ENCODE results near the gene CLASP2.
"Not testable (repeated sequence)": the region's sequence is repeated elsewhere in the genome, so short reads cannot be mapped to it uniquely, and the experiment has no call there.

CLASP2 gene

DNA sequence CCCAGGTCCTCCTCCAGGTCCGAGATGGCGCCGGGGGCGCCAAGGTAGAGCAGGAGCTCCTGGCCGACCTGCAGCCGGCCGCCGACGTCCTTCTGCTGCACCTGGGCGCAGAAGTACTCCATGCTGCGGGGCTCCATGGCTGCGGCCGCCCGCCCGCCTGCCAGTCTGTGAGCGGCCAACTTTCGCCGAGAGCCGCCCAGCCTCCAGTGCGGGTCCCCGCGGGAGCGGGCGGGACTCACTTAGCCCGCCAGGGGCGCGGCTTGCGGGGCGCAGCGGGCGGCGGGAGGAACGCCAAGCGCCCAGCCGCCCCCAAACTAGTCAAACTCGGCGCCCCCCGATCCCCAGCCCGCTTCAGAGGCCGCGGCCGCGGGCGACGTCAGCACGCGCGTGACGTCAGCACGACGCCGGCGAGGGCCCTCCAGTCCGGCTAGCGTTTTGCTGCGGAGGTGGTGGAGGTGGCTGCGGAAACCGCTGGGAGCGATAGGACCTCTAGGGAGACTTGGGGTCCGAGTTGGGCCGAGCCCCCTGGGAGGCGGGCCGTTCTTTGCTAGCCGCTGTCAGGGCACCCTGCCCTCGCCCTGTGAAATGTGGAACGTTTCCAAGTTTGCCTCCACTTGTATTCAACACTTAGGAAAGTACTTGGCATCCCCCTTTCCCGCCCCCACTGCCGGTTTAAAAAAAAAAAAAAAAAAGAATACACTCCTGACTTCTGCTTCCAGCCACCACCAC is at the start of gene CLASP2:
Gene CLASP2, minus strand, starts transcription at position 389 of the 729 bp plus-strand sequence. Its CDS starts 252 bp downstream, at position 137.
- Histone ChIP-seq H3K27ac (peak within 1 kb of the TSS; percentile 65 to 99 (median 96)), H3K4me3 (peak within 1 kb of the TSS; percentile 68 to 96 (median 88))

DNA sequence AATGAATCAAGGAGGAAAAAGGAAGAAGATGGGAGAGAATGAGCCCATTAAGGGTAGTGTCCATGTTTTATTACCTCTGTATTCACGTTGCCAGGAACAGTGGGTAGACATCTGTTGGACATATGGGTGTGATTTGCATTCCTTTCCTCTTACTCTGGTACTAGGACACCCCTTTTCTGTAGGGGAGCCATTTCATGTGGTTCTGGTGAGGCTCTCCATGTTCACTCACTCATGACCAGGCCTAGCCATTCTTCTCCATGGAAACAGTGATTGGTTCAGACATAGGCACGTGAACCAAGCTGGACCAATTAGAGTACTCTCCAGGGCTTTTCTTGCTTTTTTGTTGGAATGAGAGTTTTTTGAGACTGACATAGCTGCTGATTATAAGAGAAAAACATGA is 40.8 kb upstream of the CLASP2 start:
- H3K27ac ChIP-seq = peak overlapping the region in 2 of 21 experiments; percentile 14 to 23
- H3K4me3 ChIP-seq = no peak overlapping the region

DNA sequence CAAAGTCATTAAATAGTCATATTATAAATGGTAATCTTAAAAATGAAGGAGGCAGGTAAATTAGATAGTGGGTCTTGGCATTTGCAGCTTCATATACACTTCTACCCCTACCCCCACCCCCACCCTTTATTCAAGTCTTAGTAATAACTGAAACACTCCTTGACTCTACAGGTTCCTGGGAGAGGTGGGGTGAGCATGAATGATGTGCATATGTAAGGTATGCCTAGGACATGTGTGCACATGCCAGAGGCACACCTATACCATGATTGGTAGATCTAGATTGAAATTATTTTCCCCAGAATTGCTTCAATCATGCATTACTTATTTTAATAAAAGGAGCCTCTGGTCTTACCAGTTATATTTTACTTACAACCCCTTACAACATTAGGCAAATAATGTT is 40.2 kb upstream of the CLASP2 start:
- Histone ChIP-seq H3K27ac (peak overlapping the region in 2 of 21 experiments; percentile 14 to 23), H3K4me3 (no peak overlapping the region)

DNA sequence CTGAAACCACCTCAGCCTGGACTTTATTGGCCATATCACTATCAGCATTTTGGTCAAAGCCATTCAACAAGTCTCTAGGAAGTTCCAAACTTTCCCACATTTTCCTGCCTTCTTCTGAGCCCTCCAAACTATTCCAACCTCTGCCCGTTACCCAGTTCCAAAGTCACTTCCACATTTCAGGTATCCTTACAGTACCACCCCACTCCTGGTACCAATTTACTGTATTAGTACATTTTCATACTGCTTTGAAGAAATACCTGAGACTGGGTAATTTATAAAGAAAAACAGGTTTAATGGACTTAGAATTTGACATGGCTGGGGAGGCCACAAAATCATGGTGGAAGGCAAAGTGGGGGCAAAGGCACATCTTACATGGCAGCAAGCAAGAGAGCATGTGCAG is 36.3 kb upstream of the CLASP2 start:
- not testable (repeated sequence) for H3K4me3 ChIP-seq, H3K27ac ChIP-seq

DNA sequence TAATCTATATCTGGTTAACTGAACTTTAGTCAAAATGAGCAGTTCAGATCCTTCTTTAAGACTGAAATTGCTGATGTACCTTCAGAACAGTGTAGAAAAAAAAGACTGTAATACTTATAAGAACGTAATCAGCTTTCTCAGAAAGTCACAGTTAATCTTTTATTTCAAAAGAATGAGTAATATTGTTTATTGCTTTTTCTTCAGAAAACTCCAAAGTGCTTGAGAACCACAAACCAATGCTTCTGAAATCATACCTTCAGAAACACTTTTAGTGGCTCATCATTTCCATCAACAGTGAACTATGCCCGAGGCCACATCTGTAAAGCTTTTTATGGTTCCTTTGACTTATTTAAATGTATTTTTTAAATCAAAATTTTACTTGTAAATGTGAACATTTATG is 33.3 kb upstream of the CLASP2 start:
- H3K27ac ChIP-seq = no peak overlapping the region

DNA sequence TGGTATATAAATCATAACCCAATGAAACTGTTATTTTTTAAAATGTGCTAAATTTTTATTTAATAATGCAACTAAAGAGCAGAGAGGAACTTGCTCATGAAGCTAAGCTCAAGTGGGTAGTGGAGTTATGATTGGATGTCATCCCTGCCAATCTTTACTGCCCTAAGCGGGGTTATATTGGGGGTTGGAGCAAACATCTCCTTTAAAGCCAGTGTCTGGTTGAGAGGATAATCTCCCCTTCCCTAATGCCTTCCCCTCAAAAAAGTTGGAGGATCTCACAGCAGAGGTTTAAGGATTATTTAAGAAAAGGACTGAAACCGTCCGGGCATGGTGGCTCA is 32.1 kb upstream of the CLASP2 start:
- Histone ChIP-seq H3K27ac (no peak overlapping the region), H3K4me3 (no peak overlapping the region)

More for the DNA sequence above, 33.3 kb upstream of the CLASP2 start:
- H3K4me3 ChIP-seq = no peak overlapping the region

DNA sequence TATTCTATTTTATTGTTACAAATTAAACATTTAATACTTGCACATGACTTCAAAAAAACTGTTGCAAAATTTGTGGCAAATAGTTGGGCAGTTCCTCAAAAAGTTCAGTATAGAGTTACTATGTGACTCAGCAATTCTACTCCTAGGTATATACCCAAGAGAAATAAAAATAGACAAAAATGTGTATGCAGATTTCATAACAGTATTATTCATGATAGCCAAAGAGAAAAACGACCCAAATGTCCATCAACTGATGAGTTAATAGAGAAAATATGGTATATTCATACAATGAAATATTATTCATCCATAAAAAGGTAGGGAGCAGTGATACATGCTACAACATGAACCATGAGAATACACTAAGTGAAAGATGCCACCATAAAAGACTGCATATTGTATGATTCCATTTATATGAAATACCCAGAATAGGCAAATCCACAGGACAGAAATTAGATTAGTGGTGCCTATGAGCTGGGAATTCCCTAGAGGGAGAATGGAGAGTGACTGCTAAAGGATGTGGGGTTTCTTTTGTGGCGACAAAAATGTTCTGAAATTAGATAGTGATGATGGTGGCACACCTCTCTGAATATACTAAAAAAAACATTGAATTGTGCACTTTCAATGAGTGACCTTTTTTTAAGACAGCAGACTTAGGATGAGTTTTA is 31.6 kb upstream of the CLASP2 start:
- H3K27ac ChIP-seq = no peak overlapping the region
- no peak overlapping the region for H3K4me3 ChIP-seq

DNA sequence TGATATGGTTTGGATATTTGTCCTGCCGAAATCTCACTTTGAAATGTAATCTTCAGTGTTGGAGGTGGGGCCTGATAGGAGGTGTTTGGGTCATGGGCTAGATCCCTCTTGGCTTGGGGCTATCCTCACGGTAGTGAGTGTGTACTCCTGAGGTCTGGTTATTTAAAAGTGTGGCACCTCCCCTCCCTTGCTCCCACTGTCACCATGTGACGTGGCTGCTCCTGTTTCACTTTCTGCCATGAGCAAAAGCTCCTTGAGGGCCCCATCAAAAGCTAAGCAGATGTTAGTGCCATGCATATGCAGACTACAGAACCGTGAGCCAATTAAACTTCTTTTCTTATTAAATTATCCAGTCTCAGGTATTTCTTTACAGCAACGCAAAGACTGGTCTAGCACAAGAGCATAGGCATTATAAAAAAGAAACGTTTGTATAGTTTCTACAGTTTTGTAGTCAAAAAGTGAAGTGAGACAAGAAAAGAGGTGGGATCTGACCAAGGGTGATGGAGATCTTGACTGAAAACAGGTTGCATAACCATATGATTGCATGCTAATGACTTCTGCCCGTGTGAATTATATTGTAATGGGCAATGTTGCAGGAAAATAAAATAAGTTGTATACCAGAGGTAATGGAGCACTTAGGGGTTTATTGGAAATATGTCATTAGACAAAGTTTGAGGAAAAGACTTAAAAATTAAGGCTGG is 28.5 kb upstream of the CLASP2 start:
- Histone ChIP-seq H3K27ac (no peak overlapping the region), H3K4me3 (no peak overlapping the region)

DNA sequence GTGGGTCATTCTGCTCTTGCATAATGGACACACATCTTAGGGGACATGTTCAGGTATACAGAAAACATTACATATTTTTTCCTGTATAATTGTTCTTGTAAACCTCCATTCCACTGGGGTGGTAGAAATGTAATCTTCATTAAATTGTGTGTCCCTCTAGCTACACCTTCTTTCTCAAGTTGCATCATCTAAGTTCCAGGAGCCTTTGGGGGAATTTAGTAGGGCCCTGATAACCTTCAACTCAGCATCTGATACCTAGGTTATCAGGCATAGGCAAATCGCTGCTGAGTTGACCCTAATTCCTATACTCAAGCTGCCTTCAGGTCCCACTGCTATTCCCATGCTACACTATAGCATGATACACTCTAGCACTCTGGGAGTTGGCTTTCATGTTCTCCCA is 19.1 kb upstream of the CLASP2 start:
- H3K4me3 ChIP-seq = no peak overlapping the region
- H3K27ac ChIP-seq = no peak overlapping the region

DNA sequence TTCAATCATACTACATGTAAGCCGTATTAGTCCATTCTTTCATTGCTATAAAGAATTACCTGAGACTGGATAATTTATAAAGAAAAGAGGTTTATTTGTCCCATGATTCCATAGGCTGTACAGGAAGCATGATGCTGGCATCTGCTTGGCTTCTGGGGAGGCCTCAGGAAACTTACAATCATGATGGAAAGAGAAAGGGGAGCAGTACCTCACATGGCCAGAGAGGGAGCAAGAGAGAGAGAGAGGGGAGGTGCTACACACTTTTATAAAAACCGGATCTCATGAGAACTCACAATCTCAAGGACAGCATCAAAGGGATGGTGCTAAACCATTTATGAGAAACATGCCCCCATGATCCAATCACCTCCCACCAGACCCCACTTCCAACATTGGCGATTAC is 14.3 kb upstream of the CLASP2 start:
- no peak overlapping the region for H3K4me3 ChIP-seq

DNA sequence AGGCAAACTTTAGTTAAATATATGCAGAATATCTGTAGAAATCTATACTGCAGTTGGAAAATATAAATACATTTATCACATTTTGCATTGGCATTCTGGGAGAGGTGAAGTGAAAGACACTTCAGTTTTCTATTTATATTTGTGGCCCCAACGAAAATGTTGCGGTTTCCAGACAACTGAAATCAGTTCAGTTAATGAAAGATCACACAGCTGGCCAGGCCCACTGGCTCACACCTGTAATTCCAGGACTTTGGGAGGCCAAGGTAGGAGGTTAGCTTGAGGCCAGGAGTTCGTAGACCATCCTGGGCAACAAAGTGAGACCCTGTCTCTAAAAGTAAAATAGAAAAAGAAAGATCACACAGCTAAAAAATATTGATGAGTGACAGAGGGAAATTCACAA is 11.9 kb upstream of the CLASP2 start:
- Histone ChIP-seq H3K4me3 (no peak overlapping the region), H3K27ac (no peak overlapping the region)

More for the DNA sequence above, 14.3 kb upstream of the CLASP2 start:
- no peak overlapping the region for H3K27ac ChIP-seq

DNA sequence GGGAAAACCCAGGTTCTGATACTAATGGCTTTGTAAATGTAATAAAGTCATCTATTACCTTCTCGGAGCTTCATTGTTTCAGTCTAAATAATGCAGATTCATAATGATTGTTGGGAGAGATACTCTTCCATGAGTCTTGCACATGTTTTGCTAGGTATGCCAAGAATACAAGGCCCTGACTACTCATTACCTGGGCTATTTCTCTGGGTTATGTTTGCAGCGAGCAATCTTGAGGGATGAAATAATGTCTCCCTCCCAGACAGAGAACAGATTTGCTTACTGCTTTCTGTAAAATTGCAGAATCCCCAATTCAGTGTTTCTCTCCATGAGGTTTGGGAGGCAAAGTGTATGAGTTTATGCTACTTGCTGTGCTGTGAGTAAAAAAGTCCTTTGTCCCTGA is 6.2 kb upstream of the CLASP2 start:
- no peak overlapping the region for H3K27ac ChIP-seq
- no peak overlapping the region for H3K4me3 ChIP-seq

DNA sequence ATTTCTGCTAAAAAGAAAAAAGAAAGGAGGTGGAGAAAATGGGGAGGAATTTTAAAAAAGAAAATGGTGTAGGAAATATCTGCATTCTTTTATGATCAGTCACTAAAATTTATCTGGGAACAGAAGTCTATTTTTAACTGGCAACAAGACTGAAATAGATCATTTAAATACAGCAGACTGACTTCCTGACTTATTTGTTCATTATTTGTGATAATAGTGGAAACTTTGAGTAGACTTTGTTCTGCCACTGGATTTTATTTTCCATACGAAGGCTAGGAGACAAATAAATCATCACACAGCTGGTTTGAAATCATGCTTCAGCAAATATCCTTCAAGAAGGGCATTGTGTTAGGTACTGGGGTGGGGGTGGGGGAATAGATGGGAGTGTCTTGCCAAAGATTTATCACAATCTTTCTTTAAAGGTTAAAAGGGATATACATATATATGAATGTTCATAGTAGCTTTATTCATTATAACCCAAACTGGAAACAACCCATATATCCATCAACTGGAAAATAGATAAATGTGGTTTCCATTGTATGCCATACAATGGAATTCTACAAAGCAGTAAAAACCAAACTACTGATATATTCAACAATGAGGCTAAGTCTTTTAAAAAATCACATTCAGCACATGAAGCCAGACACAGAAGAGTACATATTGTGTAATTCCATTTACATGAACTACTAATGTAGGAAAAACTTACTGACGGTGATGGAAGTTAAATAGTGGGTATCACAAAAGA is 4.7 kb upstream of the CLASP2 start:
- H3K27ac ChIP-seq = peak overlapping the region in 3 of 21 experiments; percentile 20 to 48 (median 28)
- no peak overlapping the region for H3K4me3 ChIP-seq

DNA sequence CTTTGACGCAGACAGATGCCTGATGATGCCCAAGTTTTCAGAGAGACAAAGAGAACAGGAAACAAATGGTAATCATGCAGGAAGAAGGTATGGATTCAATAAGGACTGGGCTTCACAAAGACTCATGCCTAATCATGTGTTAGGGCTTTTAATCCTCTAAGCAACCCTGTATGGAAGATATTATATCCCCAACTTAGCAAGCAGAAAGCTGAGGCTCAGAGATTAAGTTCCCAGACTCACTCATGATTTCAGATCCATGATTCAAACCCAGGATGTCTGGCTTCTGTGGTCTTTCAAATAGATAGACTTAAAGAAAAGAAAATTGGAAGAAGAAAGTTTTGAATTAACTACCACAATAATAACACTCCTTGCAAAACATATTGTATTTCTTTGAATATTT is 4.1 kb upstream of the CLASP2 start:
- peak overlapping the region in 2 of 21 experiments; percentile 28 to 48 for H3K27ac ChIP-seq
- H3K4me3 ChIP-seq = no peak overlapping the region

DNA sequence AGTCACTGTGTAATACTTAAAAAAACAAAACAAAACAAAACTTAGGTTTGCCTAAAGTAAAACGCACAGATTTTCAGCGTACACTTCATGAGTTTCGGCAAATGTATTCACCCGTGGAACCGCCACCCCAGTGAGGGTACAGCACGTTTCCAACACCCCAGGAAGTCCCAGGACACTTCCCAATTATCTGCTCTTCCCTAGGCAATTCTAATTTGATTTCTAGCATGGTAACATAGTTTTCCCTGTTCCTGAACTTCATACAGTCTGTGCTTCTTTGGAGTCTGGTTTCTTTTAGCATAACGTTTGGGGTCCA is 497 bp upstream of the CLASP2 start:
- Histone ChIP-seq H3K4me3 (peak overlapping the region; percentile 68 to 96 (median 88)), H3K27ac (peak overlapping the region in 20 of 21 experiments; percentile 51 to 99 (median 96))

DNA sequence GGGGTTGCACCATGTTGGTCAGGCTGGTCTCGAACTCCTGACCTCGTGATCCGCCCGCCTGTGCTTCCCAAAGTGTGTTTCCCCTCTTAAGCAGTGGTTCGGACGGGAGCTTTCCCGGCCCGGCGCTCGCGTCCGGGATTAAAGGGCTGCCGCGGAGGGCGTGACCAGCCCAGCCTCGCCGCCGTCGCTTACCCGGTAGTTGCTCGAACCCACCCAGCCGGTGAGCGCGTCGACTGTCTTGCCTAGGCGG is 513 bp downstream of the CLASP2 start:
- Histone ChIP-seq H3K27ac (peak overlapping the region; percentile 65 to 99 (median 96)), H3K4me3 (peak overlapping the region; percentile 68 to 96 (median 88))

DNA sequence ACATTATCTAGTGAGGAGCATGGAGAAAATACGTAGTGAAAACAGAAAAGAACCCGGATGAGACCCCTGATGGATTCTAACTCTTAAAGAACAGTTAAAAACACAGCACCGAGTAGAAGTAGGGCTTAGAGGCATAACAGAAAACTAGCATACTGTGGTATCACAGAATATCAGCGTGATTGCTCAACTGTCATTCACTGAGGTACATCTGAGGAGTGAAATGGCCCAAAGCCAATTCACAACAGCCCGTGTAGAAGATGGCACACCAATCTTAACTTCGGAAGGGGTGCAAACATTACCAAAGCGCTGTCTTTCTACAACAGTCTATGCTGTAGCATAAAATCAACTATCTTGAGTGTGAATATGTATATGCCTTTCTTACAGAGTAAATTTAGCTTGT is 1.8 kb downstream of the CLASP2 start:
- peak overlapping the region in 1 of 21 experiments; percentile 94 for H3K27ac ChIP-seq
- no peak overlapping the region for H3K4me3 ChIP-seq

DNA sequence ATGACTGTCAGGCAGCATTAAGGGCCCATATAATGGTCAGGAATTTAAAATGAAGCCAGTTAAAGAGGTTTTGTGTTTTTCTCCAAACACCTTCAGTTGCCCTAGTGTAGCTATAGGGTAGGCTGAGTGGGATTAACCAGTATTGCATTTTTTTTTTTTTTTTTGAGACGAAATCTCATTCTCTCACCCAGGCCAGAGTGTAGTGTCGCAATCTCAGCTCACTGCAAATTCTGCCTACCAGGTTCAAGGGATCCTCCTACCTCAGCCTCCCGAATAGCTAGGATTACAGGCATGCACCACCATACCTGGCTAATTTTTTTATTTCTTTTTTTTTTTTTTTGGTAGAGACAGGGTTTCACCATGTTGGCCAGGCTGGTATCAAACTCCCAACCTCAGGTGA is 7.0 kb downstream of the CLASP2 start:
- Histone ChIP-seq H3K4me3 (no peak overlapping the region), H3K27ac (no peak overlapping the region)

DNA sequence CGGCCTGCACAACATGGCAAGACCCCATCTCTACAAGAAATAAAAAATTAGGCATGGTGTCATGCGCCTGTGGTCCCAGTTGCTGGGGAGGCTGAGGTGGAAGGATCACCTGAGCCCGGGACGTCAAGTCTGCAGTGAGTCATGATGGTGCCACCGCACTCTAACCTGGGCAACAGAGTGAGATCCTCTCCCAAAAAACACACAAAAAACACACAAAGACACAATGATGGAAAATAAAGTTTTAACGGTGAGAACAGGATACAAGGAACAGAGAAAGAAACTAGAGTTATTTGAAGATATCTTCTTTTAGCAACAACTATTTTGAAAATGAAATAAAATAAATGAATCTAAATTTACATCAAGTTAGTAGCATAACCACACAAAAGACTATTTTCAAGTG is 12.0 kb downstream of the CLASP2 start:
- no peak overlapping the region for H3K4me3 ChIP-seq
- H3K27ac ChIP-seq = no peak overlapping the region

DNA sequence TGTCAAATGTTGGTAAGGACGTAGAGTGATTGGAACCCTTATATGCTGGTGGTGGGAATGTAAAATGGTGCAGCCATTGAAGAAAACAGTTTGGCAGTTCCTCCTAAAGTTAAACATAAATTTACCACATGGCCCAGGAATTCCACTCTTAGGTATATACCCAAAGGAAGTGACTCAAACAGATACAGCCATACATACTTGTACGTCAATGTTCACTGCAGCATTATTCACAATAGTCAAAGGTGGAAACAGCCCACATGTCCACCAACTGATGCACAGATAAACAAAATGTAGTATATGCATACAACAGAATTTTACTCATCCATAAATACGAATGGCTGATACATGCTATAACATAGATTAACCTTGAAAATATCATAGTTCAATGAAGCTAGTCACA is 13.2 kb downstream of the CLASP2 start:
- H3K27ac ChIP-seq = no peak overlapping the region
- H3K4me3 ChIP-seq = no peak overlapping the region

DNA sequence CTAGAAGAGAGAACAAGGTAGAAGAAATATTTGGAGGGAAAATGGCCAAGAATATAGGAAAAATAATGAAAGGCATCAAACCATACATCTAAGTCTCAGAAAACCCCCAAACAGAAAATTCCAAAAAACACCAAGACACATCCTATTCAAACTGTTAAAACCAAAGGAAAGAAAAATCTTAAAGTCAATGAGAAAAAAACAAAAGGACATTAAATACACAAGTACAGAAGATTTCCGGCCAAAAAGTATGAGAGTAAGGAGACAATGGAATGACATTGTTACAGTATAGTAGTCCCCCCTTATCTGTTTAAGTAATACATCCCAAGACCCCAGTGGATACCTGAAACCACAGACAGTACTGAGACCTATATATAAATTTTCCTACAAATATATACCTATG is 18.8 kb downstream of the CLASP2 start:
- no peak overlapping the region for H3K4me3 ChIP-seq
- no peak overlapping the region for H3K27ac ChIP-seq
